ENCODE results near the gene IQCH. TPM values are rescaled to one million over a fixed set of nuclear protein-coding genes. Genes with fewer than 3 reads are reported as not detected.

Gene IQCH
- total and polyA plus RNA-seq, 9 of the 15 experiments (the other 6 are each of a cell fraction or from before 2014, with no cell fraction given): 1.8 to 3.9 (median 2.7) TPM

DNA sequence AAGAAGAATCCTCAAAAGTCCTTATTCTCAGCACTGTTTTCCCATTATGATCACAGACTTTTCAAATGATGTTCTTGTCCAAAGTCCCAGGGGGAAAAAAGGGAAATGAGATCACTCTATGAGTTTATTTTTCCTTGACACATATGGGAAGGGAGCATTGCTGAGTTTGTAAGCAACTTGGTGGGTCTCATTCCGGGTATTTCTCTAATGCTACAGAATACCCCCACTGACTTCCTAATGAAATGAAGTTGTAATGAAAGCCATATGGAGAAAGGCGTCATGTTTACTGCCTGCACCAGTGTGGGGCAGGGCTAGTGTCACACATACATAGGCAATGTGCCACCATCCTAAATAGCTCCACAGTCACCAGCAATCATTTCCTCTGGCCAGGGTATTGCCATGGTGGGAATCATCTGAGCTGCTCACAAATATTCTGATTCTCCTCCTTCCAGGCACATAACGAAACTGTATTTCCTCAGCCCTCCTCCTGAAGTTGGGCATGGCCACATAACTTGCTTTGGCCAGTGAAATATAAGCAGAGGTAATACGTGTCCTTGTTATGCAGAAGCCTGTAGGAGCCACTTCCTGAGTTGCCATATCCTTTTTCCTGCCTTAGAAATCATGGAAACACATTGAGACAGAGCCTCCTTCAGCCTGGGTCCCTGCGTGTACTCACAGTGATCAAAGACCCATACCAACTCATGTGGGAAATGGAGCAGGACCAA is 225.4 kb downstream of the IQCH start (continued):
- TF ChIP-seq ZBTB17 (CRISPR knock-in tag; IDR thresholded peaks at IDR 0.05) (no peak), GATAD2B (IDR thresholded peaks at IDR 0.05; ENCODE audit: borderline replicate concordance) (no peak), TARDBP (IDR thresholded peaks at IDR 0.05) (no peak)
- TF ChIP-seq, protein P1, sequence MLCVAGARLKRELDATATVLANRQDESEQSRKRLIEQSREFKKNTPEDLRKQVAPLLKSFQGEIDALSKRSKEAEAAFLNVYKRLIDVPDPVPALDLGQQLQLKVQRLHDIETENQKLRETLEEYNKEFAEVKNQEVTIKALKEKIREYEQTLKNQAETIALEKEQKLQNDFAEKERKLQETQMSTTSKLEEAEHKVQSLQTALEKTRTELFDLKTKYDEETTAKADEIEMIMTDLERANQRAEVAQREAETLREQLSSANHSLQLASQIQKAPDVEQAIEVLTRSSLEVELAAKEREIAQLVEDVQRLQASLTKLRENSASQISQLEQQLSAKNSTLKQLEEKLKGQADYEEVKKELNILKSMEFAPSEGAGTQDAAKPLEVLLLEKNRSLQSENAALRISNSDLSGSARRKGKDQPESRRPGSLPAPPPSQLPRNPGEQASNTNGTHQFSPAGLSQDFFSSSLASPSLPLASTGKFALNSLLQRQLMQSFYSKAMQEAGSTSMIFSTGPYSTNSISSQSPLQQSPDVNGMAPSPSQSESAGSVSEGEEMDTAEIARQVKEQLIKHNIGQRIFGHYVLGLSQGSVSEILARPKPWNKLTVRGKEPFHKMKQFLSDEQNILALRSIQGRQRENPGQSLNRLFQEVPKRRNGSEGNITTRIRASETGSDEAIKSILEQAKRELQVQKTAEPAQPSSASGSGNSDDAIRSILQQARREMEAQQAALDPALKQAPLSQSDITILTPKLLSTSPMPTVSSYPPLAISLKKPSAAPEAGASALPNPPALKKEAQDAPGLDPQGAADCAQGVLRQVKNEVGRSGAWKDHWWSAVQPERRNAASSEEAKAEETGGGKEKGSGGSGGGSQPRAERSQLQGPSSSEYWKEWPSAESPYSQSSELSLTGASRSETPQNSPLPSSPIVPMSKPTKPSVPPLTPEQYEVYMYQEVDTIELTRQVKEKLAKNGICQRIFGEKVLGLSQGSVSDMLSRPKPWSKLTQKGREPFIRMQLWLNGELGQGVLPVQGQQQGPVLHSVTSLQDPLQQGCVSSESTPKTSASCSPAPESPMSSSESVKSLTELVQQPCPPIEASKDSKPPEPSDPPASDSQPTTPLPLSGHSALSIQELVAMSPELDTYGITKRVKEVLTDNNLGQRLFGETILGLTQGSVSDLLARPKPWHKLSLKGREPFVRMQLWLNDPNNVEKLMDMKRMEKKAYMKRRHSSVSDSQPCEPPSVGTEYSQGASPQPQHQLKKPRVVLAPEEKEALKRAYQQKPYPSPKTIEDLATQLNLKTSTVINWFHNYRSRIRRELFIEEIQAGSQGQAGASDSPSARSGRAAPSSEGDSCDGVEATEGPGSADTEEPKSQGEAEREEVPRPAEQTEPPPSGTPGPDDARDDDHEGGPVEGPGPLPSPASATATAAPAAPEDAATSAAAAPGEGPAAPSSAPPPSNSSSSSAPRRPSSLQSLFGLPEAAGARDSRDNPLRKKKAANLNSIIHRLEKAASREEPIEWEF (CRISPR knock-in tag; IDR thresholded peaks at IDR 0.05): no peak

DNA sequence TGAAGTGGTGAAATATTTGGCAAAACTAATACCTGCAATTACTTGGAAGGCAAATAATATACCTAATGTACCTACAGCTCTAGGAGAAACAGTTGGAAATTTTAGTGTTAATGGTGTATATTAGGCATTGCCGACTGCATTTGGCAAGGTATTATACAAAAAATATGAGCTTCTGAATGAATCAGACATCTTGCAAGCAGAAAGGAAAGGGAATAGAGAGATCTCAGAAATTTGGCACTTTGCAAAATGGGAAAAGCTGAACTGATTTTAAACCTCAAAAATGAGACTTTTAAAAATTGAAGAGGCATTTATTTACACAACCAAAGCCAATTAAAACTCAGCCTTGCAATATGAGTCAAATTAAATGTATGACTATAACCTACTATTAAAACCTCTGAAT is 226.2 kb downstream of the IQCH start:
- Histone ChIP-seq H3K4me2 (ENCODE audit: insufficient read depth, low read length) (no peak overlapping the region), H3K4me1 (replicated peaks in 1 of 2; ENCODE audit: control insufficient read depth in 2 of 2, insufficient read depth in 2 of 2, low read length in 2 of 2) (no peaks in the 10 kb centered on the region), H4K20me1 (replicated peaks; ENCODE audit: control insufficient read depth, insufficient read depth, low read length) (no peaks in the 10 kb centered on the region), H3K36me3 (ENCODE audit: control insufficient read depth, insufficient read depth, low read length) (no peaks in the 10 kb centered on the region), H3K27me3 (ENCODE audit: control insufficient read depth in 2 of 2, insufficient read depth in 2 of 2, low read length in 2 of 2) (peaks cover 3 to 6% of the 10 kb centered on the region in 2 experiments; a peak in 3 of 5 replicates), H3K9ac (ENCODE audit: insufficient read depth in 1 of 2, low read depth in 2 of 2, low read length in 2 of 2) (no peak overlapping the region), H2AFZ (ENCODE audit: low read depth, low read length) (no peak overlapping the region), H3K4me3 (no peak overlapping the region), H3K9me3 (replicated peaks; ENCODE audit: control insufficient read depth, insufficient read depth, low read depth, low read length) (no peaks in the 10 kb centered on the region), H3K79me2 (ENCODE audit: control insufficient read depth, insufficient read depth, low read length) (no peaks in the 10 kb centered on the region), H3K9me1 (ENCODE audit: control insufficient read depth, insufficient read depth, low read length) (no peaks in the 10 kb centered on the region), H3K27ac (ENCODE audit: extremely low read depth, low read depth, low read length) (no peak overlapping the region)
- POLR2A ChIA-PET: no interaction called here
- no peak for FAIRE-seq
- intact Hi-C loops (cut with micrococcal nuclease) (no loop called here), in situ Hi-C loops (cut with MboI) (no loop called here)
- no peak for DNase-seq (ENCODE audit: extremely low read depth in 1 of 4, low spot score in 3 of 4)
- CTCF ChIA-PET (ENCODE audit: low intra/inter-chr PET ratio): no interaction called here
- 18% methylated on average over 1 of the region's 1 CpG for WGBS (ENCODE audit: insufficient coverage, low coverage, missing lambda C conversion rate)
- no TSS peak for BruUV-seq (replicated peaks)
- no peak for ATAC-seq
- TF ChIP-seq ZNF717 (CRISPR knock-in tag; IDR thresholded peaks at IDR 0.05) (no peak), ZFP36 (IDR thresholded peaks at IDR 0.05; ENCODE audit: low read depth, low read length, partially characterized antibody) (no peak), HIVEP1 (CRISPR knock-in tag; IDR thresholded peaks at IDR 0.05) (no peak), CBFB (CRISPR knock-in tag; IDR thresholded peaks at IDR 0.05) (no peak)
- TF ChIP-seq, protein P2, sequence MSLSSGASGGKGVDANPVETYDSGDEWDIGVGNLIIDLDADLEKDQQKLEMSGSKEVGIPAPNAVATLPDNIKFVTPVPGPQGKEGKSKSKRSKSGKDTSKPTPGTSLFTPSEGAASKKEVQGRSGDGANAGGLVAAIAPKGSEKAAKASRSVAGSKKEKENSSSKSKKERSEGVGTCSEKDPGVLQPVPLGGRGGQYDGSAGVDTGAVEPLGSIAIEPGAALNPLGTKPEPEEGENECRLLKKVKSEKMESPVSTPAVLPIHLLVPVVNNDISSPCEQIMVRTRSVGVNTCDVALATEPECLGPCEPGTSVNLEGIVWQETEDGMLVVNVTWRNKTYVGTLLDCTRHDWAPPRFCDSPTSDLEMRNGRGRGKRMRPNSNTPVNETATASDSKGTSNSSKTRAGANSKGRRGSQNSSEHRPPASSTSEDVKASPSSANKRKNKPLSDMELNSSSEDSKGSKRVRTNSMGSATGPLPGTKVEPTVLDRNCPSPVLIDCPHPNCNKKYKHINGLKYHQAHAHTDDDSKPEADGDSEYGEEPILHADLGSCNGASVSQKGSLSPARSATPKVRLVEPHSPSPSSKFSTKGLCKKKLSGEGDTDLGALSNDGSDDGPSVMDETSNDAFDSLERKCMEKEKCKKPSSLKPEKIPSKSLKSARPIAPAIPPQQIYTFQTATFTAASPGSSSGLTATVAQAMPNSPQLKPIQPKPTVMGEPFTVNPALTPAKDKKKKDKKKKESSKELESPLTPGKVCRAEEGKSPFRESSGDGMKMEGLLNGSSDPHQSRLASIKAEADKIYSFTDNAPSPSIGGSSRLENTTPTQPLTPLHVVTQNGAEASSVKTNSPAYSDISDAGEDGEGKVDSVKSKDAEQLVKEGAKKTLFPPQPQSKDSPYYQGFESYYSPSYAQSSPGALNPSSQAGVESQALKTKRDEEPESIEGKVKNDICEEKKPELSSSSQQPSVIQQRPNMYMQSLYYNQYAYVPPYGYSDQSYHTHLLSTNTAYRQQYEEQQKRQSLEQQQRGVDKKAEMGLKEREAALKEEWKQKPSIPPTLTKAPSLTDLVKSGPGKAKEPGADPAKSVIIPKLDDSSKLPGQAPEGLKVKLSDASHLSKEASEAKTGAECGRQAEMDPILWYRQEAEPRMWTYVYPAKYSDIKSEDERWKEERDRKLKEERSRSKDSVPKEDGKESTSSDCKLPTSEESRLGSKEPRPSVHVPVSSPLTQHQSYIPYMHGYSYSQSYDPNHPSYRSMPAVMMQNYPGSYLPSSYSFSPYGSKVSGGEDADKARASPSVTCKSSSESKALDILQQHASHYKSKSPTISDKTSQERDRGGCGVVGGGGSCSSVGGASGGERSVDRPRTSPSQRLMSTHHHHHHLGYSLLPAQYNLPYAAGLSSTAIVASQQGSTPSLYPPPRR (CRISPR knock-in tag; IDR thresholded peaks at IDR 0.05; ENCODE audit: borderline replicate concordance): no peak

All from K562 (cell line).